Vagina (tissue), 2 donors: ENCODE results near the gene BCAS3. TPM values are rescaled to one million over a fixed set of nuclear protein-coding genes. Genes with fewer than 3 reads are reported as not detected.

ENCODE experiments used
- DNase-seq, 2 donors: peaks; one replicate each; pipeline ENCODE4 v3.0.0-alpha.2; 2017; ENCODE audit errors: extremely low spot score in 2 of 2
- H3K27ac ChIP-seq: fragments of 200-600 bp; sonication (generic); one replicate; pipeline ENCODE4 v1.5.1; 2019
- H3K27me3 ChIP-seq: fragments of 200-600 bp; sonication (generic); one replicate; pipeline ENCODE4 v1.5.1; 2019
- H3K36me3 ChIP-seq, 2 donors: fragments of 200-600 bp; sonication (generic); one replicate each; pipeline ENCODE4 v1.5.1; 2017 to 2019
- H3K4me1 ChIP-seq: fragments of 200-600 bp; sonication (generic); one replicate; pipeline ENCODE4 v1.5.1; 2019
- H3K4me3 ChIP-seq, 2 donors: fragments of 200-600 bp; sonication (generic); 1 replicate in 1 of 2; 2 replicates in 1 of 2; pipeline ENCODE4 v1.5.1; 2016 to 2019
- H3K9me3 ChIP-seq: fragments of 200-600 bp; sonication (generic); one replicate; pipeline ENCODE4 v1.5.1; 2019
- POLR2A ChIP-seq, 2 donors: fragments of 450-650 bp; IDR thresholded peaks; one replicate each; pipeline ENCODE4 v1.6.1; 2017; ENCODE audit warnings: antibody characterized with exemption in 2 of 2, mild to moderate bottlenecking in 2 of 2, moderate library complexity in 2 of 2
- POLR2AphosphoS5 ChIP-seq, 2 donors: sonication (generic); formaldehyde crosslinking; IDR thresholded peaks; one replicate each; pipeline ENCODE4 v1.9.0; 2017; ENCODE audit warnings: antibody characterized with exemption in 2 of 2, mild to moderate bottlenecking in 2 of 2, low read depth in 1 of 2; ENCODE audit not compliant: insufficient read depth in 1 of 2
- intact Hi-C: fragments of 100-400 bp; cut with DNase I; formaldehyde crosslinking; loops from one replicate; pipeline ENCODE4 v1.15.1; 2023
- total RNA-seq: library from RNA; depleted of rRNA; stranded (reverse); fragments of >200 nt; gene quantifications from one replicate; pipeline ENCODE4 v1.2.3, GENCODE V29; 2016
- TF ChIP-seq, protein P1 (sequence below), 3 experiments: fragments of 450-650 bp in 2 of 3; fragments of 200-600 bp in 1 of 3; sonication (generic) in 1 of 3; IDR thresholded peaks; one replicate each; pipeline ENCODE4 v1.5.1; 2017 to 2019; ENCODE audit warnings: antibody characterized with exemption in 3 of 3, mild to moderate bottlenecking in 2 of 3, moderate library complexity in 2 of 3

BCAS3 gene
- total RNA-seq, 1 donor from 2014 or later, result 33.1 TPM

DNA sequence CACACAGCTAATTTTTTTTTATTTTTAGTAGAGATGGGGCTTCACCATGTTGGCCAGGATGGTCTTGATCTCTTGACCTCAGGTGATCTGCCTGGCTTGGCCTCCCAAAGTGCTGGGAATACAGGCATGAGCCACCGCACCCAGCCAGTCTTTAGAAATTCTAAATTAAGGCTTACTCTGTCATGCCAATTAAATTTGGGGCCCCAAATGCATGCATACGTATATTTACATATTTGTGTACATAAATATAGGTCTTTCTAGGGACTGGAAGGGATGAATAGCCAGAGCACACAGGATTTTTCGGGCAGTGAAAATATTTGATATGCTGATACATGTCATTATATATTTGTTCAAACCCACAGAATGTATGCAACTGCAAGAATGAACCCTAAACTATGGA, 105.1 kb downstream of the BCAS3 start:
- intact Hi-C loops, result no loop called here
- TF ChIP-seq, protein P1, sequence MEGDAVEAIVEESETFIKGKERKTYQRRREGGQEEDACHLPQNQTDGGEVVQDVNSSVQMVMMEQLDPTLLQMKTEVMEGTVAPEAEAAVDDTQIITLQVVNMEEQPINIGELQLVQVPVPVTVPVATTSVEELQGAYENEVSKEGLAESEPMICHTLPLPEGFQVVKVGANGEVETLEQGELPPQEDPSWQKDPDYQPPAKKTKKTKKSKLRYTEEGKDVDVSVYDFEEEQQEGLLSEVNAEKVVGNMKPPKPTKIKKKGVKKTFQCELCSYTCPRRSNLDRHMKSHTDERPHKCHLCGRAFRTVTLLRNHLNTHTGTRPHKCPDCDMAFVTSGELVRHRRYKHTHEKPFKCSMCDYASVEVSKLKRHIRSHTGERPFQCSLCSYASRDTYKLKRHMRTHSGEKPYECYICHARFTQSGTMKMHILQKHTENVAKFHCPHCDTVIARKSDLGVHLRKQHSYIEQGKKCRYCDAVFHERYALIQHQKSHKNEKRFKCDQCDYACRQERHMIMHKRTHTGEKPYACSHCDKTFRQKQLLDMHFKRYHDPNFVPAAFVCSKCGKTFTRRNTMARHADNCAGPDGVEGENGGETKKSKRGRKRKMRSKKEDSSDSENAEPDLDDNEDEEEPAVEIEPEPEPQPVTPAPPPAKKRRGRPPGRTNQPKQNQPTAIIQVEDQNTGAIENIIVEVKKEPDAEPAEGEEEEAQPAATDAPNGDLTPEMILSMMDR (IDR thresholded peaks at IDR 0.05), result no peak
- TF ChIP-seq POLR2A (IDR thresholded peaks at IDR 0.05) (no peak), POLR2AphosphoS5 (IDR thresholded peaks at IDR 0.05; ENCODE audit: insufficient read depth in 1 of 2, low read depth in 1 of 2) (no peak)

DNA sequence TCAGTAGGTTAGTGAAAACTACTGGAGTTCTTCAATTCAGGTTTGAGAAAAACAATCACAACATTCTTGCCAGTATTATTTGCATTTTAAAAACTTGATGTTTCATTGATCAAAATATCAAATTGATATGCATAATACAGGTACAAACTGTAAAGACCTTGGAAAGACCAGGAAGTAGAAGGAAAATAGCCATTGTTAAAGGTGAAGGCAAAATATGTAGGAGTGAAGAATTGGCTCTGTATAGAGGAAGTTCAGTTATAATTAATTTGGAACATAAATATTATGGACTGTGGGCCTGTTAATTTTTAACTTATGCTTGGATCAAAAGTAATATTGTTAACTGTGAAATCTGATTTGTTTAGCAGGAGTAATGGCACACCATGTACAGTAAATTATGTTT, 112.6 kb downstream of the BCAS3 start:
- Histone ChIP-seq H3K4me1 (peaks cover 5% of the 10 kb centered on the region), H3K27ac (no peak overlapping the region), H3K9me3 (no peaks in the 10 kb centered on the region), H3K4me3 (no peak overlapping the region), H3K27me3 (no peaks in the 10 kb centered on the region), H3K36me3 (no peaks in the 10 kb centered on the region)
- intact Hi-C loops, result no loop called here
- TF ChIP-seq POLR2AphosphoS5 (IDR thresholded peaks at IDR 0.05; ENCODE audit: insufficient read depth in 1 of 2, low read depth in 1 of 2) (no peak), POLR2A (IDR thresholded peaks at IDR 0.05) (no peak)
- TF ChIP-seq, protein P1 (IDR thresholded peaks at IDR 0.05), result no peak
- no peak for DNase-seq

More for the DNA sequence above, 105.1 kb downstream of the BCAS3 start:
- DNase-seq, result no peak
- Histone ChIP-seq H3K9me3 (no peaks in the 10 kb centered on the region), H3K36me3 (no peaks in the 10 kb centered on the region), H3K27me3 (no peaks in the 10 kb centered on the region), H3K4me3 (no peak overlapping the region), H3K4me1 (no peaks in the 10 kb centered on the region), H3K27ac (no peak overlapping the region)

DNA sequence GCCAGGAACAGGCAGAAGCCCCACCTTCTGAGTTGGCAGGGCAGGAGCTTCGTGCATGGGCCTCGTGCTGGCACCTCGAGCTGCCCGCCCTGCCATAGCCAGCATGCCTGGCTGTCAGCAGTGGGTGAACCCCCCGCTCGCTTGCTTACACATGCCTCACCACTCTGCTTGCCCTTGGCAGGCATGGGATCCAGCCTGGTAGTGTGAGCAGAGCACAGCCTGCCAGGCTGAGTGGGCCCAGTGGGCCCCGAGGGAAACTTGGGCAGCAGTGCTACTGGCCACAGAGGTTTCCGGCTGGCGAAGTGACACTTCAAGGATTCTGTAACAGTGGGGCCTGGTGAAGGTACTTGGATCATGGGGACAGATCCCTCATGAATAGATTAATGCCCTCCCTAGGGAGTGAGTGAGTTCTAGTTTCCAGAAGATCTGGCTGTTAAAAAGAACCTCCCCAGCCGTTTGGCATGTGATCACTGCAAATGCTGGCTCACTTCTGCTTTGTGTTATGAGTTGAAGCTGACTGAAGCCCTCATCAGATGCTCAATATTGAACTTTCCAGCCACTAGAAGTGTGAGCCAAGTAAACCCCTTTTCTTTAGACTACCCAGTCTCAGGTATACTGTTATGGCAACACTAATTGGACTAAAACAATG, 114.7 kb downstream of the BCAS3 start:
- H3K27me3 ChIP-seq, result no peaks in the 10 kb centered on the region
- no peak overlapping the region for H3K4me3 ChIP-seq
- no peak for TF ChIP-seq POLR2A (IDR thresholded peaks at IDR 0.05)
- H3K27ac ChIP-seq, result no peak overlapping the region
- no peak for DNase-seq
- H3K9me3 ChIP-seq, result no peaks in the 10 kb centered on the region
- no peaks in the 10 kb centered on the region for H3K36me3 ChIP-seq
- H3K4me1 ChIP-seq, result peaks cover 5% of the 10 kb centered on the region
- intact Hi-C loops, result no loop called here

DNA sequence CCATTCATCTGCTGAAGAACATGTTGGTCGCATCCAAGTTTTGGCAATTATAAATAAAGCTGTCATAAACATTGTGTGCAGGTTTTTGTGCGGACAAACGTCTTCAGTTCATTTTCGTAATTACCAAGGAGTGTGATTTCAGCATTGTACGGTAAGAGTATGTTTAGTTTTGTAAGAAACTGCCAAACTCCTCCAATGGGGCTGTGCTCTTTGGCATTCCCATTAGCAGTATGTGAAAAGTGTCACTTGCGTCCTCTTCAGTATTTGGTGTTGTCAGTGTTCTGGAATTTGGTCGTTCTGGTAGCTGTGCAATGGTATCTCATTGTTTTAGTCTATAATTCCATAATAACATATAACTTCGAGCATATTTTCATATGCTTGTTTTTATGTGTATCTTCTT, 120.9 kb downstream of the BCAS3 start:
- Histone ChIP-seq H3K4me3 (no peak overlapping the region), H3K4me1 (no peaks in the 10 kb centered on the region), H3K9me3 (no peaks in the 10 kb centered on the region), H3K36me3 (no peaks in the 10 kb centered on the region), H3K27me3 (no peaks in the 10 kb centered on the region), H3K27ac (no peak overlapping the region)
- intact Hi-C loops, result no loop called here
- TF ChIP-seq POLR2AphosphoS5 (IDR thresholded peaks at IDR 0.05; ENCODE audit: insufficient read depth in 1 of 2, low read depth in 1 of 2) (no peak), POLR2A (IDR thresholded peaks at IDR 0.05) (no peak)
- TF ChIP-seq, protein P1 (IDR thresholded peaks at IDR 0.05), result no peak
- no peak for DNase-seq

DNA sequence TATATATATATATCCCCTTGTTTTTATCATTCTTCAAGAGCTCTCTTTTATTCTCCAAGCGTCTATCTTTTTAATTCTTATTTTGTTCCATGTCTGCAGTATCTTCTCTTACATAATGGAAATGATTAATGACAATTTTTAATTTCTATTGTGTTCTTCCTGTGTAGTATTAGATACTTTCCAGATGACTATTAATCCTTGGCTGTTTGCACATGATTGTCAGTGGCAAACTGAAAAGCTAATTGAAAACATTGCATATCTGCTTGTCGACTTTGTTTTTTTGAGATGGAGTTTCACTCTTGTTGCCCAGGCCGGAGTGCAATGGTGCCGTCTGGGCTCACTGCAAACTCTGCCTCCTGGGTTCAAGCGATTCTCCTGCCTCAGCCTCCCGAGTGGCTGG, 124.7 kb downstream of the BCAS3 start:
- TF ChIP-seq POLR2AphosphoS5 (IDR thresholded peaks at IDR 0.05; ENCODE audit: insufficient read depth in 1 of 2, low read depth in 1 of 2), result no peak
- TF ChIP-seq, protein P1 (IDR thresholded peaks at IDR 0.05), result no peak
- no peak for TF ChIP-seq POLR2A (IDR thresholded peaks at IDR 0.05)
- no peak for DNase-seq
- intact Hi-C loops, result no loop called here

More for the DNA sequence above, 124.7 kb downstream of the BCAS3 start:
- Histone ChIP-seq H3K27me3 (no peaks in the 10 kb centered on the region), H3K4me3 (no peak overlapping the region), H3K27ac (no peak overlapping the region), H3K4me1 (no peaks in the 10 kb centered on the region), H3K9me3 (no peaks in the 10 kb centered on the region), H3K36me3 (no peaks in the 10 kb centered on the region)
